ENCODE results near the gene ZCCHC2. TPM values are rescaled to one million over a fixed set of nuclear protein-coding genes. Genes with fewer than 3 reads are reported as not detected.

ZCCHC2 gene
- total RNA-seq, 2 donors from 2014 or later = 14.4 to 16.9 TPM

- 67 to 73% methylated on average over 1 to 2 of the region's 2 CpGs for WGBS, 2 experiments (ENCODE audit: insufficient coverage in 1 of 2, insufficient read length in 1 of 2)
Measured at GRCh38 chr18:62521593-62521992, 1.2 kb upstream of the ZCCHC2 start.

GRCh38 chr18:62522178-62522503, 684 bp upstream of the ZCCHC2 start:
- 0% methylated on average over 10 to 32 of the region's 32 CpGs for WGBS, 2 experiments (ENCODE audit: insufficient coverage in 1 of 2, insufficient read length in 1 of 2)
- peak overlapping the region; percentile 49 for H3K9ac ChIP-seq (ENCODE audit: extremely low read depth, low read length, poor library complexity, severe bottlenecking)
- peaks cover 44% of the 10 kb centered on the region for H3K27me3 Mint-ChIP-seq (ENCODE audit: insufficient read depth)
- H3K4me3 ChIP-seq (ENCODE audit: low read length) = peak overlapping the region; percentile 89
- no peak overlapping the region for H3K27ac Mint-ChIP-seq
- no peaks in the 10 kb centered on the region for H3K9me3 ChIP-seq (ENCODE audit: control insufficient read depth, low read length)
- H3K4me3 Mint-ChIP-seq = peak overlapping the region; percentile 68
- no peaks in the 10 kb centered on the region for H3K36me3 Mint-ChIP-seq (ENCODE audit: low read depth)
- DNase-seq = no peak
- peaks cover 20% of the 10 kb centered on the region for H3K4me1 Mint-ChIP-seq
- TF ChIP-seq CTCF (conservative IDR thresholded peaks at IDR 0.05) = no peak
- H3K9me3 Mint-ChIP-seq = no peaks in the 10 kb centered on the region
- H3K36me3 ChIP-seq (ENCODE audit: control insufficient read depth, insufficient read depth, low read length) = no peaks in the 10 kb centered on the region
- H3K27me3 ChIP-seq (ENCODE audit: control insufficient read depth, insufficient read depth, low read length, poor library complexity, severe bottlenecking) = peaks cover 34% of the 10 kb centered on the region
- H3K4me1 ChIP-seq (ENCODE audit: control insufficient read depth, insufficient read depth, low read length) = peaks cover 3% of the 10 kb centered on the region
- H3K27ac ChIP-seq (ENCODE audit: low read depth, low read length) = no peak overlapping the region

More at GRCh38 chr18:62521593-62521992, 1.2 kb upstream of the ZCCHC2 start:
- Mint-ChIP-seq H3K27me3 (ENCODE audit: insufficient read depth) (peaks cover 44% of the 10 kb centered on the region), H3K9me3 (no peaks in the 10 kb centered on the region), H3K4me1 (peaks cover 20% of the 10 kb centered on the region), H3K4me3 (peak overlapping the region; percentile 68), H3K27ac (no peak overlapping the region), H3K36me3 (ENCODE audit: low read depth) (no peaks in the 10 kb centered on the region)
- Histone ChIP-seq H3K4me1 (ENCODE audit: control insufficient read depth, insufficient read depth, low read length) (no peaks in the 10 kb centered on the region), H3K9ac (ENCODE audit: extremely low read depth, low read length, poor library complexity, severe bottlenecking) (peak overlapping the region; percentile 49), H3K27ac (ENCODE audit: low read depth, low read length) (no peak overlapping the region), H3K4me3 (ENCODE audit: low read length) (peak overlapping the region; percentile 89), H3K36me3 (ENCODE audit: control insufficient read depth, insufficient read depth, low read length) (no peaks in the 10 kb centered on the region), H3K27me3 (ENCODE audit: control insufficient read depth, insufficient read depth, low read length, poor library complexity, severe bottlenecking) (peaks cover 34% of the 10 kb centered on the region), H3K9me3 (ENCODE audit: control insufficient read depth, low read length) (no peaks in the 10 kb centered on the region)
- TF ChIP-seq CTCF (conservative IDR thresholded peaks at IDR 0.05) = no peak
- DNase-seq = no peak

- Mint-ChIP-seq H3K4me3 (peak overlapping the region; percentile 68), H3K9me3 (no peaks in the 10 kb centered on the region), H3K27me3 (ENCODE audit: insufficient read depth) (peaks cover 41% of the 10 kb centered on the region), H3K36me3 (ENCODE audit: low read depth) (no peaks in the 10 kb centered on the region), H3K27ac (no peak overlapping the region), H3K4me1 (peaks cover 20% of the 10 kb centered on the region)
- peak overlapping the region; percentile 49 for H3K9ac ChIP-seq (ENCODE audit: extremely low read depth, low read length, poor library complexity, severe bottlenecking)
- no peak for TF ChIP-seq CTCF (conservative IDR thresholded peaks at IDR 0.05)
- H3K4me3 ChIP-seq (ENCODE audit: low read length) = no peak overlapping the region
- H3K36me3 ChIP-seq (ENCODE audit: control insufficient read depth, insufficient read depth, low read length) = no peaks in the 10 kb centered on the region
- no peak for DNase-seq
- peaks cover 3% of the 10 kb centered on the region for H3K4me1 ChIP-seq (ENCODE audit: control insufficient read depth, insufficient read depth, low read length)
- H3K9me3 ChIP-seq (ENCODE audit: control insufficient read depth, low read length) = no peaks in the 10 kb centered on the region
- H3K27ac ChIP-seq (ENCODE audit: low read depth, low read length) = no peak overlapping the region
- 0% methylated on average over 62 of the region's 62 CpGs; no CpG with 5 or more reads in 1 of the 2 experiments for WGBS, 2 experiments (ENCODE audit: insufficient coverage in 1 of 2, insufficient read length in 1 of 2)
- H3K27me3 ChIP-seq (ENCODE audit: control insufficient read depth, insufficient read depth, low read length, poor library complexity, severe bottlenecking) = peaks cover 34% of the 10 kb centered on the region
Measured at GRCh38 chr18:62523255-62523588, 397 bp downstream of the ZCCHC2 start.

Measured in endodermal cell (in vitro differentiated cells).